Measurements from ENCODE around the gene SMS. TPM values are rescaled to one million over a fixed set of nuclear protein-coding genes. Genes with fewer than 3 reads are reported as not detected.

Gene SMS
- total RNA-seq (2022; extraction: Qiagen RNA extraction; ENCODE audit: low read depth): 203 to 229 TPM (median 220 TPM) in 5 replicates

DNA sequence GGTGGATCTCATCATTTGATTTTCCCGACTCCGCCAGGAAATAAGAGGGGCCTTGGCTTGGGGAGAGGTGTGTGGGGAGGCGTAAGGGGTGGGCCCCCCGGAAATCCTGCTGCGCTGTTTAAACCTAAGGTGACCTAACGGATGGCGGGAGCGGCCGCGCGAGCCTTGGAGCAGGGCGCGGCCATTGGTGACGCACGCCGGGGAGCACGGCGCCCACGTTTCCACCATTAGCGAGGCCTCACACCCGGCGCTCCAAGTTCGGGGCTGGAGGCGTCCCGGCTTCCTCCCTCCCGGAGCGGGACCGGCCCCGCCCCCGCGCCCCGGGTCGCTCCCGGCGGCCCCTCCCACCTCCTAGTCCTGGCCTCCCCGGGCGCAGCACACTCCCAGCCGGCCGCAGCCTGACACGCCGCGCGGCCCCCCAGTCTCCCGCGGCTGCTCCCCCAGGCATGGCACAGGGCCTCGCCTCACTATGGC is at the start of gene SMS:
Gene SMS, plus strand, starts transcription at position 354 of the 474 bp plus-strand sequence. Its CDS starts 116 bp downstream, at position 470.

DNA sequence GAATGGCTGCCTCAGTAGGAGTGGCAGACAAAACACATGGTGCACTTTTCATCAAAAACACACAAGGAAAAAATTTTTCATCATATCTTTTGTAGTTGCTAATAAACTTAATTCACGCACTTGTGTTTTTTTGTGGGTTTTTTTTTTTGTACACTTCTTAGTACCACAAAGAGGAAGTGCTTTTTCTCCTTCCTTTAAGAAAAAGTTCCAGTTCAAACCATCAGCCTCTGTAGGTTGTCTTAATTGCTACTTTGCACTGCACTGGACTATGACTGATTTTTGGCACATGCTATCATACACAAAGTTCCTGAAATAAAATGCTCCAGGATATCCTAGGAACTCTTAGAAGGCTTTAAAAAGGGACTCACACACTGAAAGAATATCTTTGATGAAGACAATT is 91.6 kb downstream of the SMS start, which contains the start of gene PHEX:
Gene PHEX, plus strand, starts transcription at position 242 of the 400 bp plus-strand sequence. CDS start 681 bp downstream, outside the sequence.

Other genes with a start within 250 kb of the SMS start
- not detected in 5 replicates for gene SMPX, start 182.6 kb upstream of the SMS start, total RNA-seq (2022; extraction: Qiagen RNA extraction; ENCODE audit: low read depth)
- gene MBTPS2, start 101.1 kb upstream of the SMS start, total RNA-seq (2022; extraction: Qiagen RNA extraction; ENCODE audit: low read depth): 21.5 to 29.7 TPM (median 25.7 TPM) in 5 replicates
- gene YY2, start 84.7 kb upstream of the SMS start, total RNA-seq (2022; extraction: Qiagen RNA extraction; ENCODE audit: low read depth): 2.0 to 3.1 TPM (median 2.4 TPM) in 5 replicates
- 0.28 to 0.45 TPM (median 0.36 TPM) in 5 replicates for gene PHEX, start 91.6 kb downstream of the SMS start, total RNA-seq (2022; extraction: Qiagen RNA extraction; ENCODE audit: low read depth)

Data from A549 treated with DMSO at 1 μM for 4 hours (cell line).